Inflammatory macrophage (primary cell): ENCODE results near the gene MPP3.

ENCODE experiments used
- DNase-seq, 2 donors: peaks; one replicate each; pipeline ENCODE4 v3.0.0-alpha.2; 2020 to 2022

MPP3 gene

DNA sequence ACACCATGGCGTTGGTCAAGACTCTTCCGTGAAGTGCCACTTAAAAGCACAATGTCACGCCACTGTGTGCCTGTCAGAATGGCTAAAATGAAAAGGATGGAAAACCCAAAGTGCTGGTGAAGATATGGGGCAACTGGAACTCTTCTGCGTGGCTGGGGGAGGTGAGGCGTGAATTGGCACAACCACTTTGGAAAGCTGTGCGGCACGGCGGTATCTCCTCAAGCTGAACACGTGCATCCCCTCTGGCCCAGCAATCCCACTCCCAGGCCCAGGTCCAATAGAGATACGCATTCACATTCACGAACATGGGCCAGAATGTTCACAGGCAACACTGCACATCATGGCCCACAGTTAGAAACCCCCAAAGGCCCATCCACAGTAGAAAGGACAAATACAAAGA lies 63.1 kb downstream of the MPP3 start:
- DNase-seq, result no peak

DNA sequence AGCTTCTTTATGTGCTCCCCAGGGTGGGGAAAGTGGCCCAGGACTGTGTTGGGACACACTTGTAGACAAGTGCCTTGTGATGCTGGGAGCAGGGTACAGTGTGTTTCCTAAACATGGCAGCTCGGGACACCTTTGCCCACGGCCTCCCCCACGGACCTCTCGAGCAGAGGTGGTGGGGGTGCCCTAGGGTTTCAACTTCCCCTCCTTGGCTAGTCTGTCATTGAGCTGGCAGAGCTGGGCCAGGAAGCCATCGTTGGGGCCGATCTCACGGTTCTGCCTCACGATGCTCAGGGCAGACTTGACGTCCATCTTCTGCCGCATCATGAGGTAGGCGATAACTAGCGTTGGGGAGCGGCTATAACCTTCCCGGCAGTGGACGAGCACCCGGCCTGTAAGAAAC lies 63.5 kb downstream of the MPP3 start:
- peak; percentile 38 to 65 for DNase-seq

DNA sequence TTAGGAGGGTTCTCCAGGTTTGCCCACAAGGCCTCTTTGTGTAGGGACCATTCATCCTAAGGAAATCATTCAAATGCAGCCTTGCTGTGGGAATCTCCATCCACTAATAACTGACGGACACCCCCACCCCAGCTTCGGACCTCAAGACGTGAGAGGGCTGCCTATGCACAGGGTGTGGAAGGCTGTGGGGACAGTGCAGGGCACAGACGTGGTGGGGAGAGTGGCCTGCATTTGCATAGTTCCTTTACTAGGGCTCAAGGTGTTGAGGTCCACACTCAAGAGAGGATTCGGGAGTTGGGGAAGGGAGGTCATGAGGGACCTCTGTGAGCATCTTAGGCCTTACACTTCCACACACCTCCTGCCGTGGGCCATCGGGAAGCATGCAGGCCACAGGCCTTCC lies 64.0 kb downstream of the MPP3 start:
- DNase-seq, result no peak

DNA sequence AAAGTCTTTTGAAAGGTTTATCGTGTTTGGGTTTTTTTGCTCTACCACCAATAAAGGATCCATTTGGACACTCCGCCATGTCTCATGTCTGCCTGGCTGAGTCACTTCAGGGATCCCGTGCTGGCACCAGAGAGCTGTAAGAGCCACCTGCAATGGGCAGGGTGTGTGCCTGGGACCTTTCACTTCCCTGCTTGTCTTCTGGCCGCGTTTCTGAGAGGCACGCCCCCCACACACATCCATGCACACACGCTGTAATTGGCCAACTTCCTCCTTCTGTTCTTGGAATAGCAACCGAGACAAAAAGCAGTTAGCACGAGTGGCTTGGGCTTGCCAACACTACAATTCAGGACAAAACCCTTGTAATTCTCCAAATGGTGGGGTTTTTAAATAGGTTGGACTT lies 64.6 kb downstream of the MPP3 start:
- DNase-seq, result peak; percentile 93 to 94

DNA sequence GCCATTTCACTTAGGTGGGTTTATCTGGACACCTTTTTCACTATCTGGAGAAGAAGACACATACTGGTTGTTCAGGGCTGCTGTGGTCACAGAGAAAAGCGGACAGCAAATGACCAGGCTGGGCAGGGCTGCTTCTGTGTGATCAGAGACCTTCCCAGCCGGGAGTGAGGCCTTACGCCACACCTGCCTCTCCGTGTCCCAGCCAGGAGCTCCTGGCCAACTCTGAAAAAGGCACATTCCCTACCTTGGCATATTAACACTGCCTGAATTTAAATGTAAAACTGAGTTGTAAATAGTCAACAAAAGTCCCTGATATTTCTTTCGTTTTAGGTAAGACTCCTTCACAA lies 65.3 kb downstream of the MPP3 start:
- no peak for DNase-seq

DNA sequence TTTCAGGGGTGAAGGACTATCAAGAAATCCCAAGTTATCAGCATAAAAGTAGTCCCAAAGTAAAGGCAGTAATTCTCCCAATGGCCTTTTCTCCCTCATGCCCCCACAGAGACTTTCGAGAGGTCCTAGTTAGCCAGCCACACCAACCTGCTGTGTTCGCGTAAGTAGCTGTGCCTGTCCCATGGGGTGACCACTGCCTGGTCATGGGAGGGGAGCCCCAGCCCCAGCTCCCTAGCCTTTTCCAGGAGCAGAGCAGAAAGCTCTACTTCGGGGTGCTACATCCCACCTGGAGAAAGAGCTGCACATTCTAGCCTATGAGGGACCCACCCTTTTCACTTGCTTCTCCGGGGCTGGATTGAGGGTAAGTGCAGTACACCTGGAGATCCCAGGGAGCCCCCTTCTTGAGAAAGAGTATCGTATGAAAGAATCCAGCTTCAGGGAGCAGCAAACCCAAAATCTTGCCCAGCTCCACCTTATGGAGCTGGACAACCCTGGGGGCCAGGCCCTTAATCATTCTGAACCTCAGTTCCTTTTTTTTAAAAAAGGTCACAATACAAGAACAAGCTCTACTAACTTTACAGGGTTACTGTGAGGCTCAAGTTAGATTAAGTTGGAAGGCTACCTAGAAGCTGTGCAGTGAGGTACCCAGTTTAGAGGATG lies 65.8 kb downstream of the MPP3 start:
- no peak for DNase-seq

DNA sequence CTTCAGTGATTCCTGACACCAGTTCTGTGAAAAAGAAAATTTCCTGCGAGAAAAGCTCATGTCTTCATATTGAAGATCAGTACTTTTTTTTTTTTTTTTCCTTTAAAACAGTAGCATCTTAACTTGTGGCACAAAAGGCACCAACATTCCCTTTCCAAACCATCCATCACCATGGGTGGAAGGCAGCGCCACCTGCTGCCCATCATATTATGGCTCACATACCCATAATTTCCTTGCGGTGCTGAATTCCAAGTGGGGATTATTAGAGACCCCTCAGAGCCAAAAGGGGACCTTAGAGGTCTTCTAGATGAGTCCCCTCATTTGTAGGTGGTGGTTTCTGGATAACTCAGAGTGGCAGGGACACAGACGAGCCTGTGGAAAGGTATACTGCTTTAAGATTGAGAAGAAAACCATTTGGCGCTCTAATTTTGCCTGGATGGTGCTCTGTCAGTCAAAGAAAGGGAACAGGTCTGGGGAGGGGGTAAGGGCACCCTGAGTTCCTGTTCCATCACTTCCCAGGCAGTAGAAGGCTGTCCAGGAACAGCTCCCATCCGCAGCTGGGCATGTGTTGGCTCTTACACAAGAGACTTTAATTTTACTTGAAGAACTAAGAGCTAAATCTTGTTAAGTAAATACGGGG lies 66.4 kb downstream of the MPP3 start:
- peak; percentile 48 to 53 for DNase-seq

DNA sequence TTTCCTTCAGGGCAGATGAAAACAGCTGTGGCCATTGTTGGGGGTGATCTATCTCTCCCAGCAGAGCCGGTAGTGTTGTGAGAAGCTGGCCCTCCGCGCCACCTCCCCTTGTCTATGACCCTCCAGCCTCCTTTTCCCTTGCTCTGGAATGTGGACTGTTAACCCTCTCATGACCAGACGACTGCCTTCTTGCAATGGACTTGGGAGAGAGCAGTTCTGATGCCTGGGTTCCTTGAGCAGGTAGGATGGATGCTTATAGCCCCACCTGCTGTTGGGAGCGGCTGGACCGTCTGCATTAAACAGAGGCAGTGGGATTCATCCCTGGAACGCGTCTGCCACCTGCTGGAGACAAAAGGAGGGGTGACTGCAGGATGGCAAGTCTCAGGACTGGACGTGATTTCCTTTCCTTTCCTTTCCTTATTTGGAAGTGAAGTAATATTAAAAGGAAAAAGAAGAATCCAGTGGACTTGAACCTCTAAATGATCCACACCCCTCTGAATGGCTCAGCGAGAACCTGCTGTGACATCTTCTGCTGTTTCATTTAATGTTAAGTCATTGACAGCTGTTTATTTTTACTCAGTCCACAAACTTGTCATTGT lies 72.6 kb downstream of the MPP3 start:
- DNase-seq, result peak; percentile 88 to 91

DNA sequence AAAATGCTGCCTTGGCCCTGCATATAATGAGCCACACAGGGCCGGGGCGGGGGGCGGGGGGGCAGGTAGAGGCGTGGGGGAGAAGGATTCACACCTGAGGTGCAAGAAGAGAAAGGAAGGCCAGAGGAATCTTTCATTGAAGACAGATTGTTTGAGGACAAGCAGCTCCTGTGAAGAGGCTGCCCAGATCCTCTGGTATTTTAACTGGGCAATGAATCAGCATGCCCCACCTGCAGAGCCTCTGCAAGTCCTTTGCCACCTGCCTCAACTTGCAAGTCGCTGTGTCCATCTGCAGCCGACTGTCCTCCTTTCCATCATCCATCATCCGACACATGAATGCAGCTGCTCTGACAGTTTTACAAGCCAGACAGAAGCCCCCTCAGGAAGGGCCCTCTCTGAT lies 73.1 kb downstream of the MPP3 start:
- no peak for DNase-seq

DNA sequence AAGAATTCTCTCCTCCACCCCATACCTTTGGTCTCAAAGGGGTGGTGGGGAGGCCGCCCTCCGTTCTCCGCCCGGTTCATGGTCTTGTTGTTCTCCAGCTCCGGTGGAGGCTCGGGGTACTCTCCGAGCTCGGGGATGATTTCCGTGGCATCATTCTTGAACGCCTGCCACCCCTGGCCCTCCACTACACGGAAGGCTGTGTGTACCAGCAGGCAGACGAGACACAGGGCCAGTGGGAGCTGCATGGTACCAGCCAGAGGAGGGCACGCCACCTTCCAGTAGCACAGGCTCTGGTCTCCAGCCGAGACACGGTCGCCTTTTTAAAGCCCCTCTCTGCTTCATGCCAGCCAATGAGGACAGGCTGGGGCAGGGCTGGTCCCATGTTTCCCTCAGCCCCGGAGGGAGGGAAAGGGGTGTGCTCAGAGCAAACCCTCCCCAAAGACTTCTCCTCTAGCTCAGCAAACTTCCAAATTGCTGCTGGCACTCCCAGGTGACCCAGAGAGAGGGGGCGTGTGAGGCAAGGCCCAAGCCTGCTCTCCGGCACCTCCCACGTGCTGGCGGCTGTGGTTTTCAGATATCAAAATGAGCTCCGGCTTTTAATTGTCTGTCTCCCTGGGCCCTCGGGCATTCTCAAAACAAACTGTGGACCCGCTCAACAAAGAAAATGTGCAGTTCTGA lies 74.3 kb downstream of the MPP3 start, which contains the start of gene SOST:
TSS of gene SOST (minus strand) at position 295 of the 678 bp plus-strand sequence. CDS start at position 245, 50 bp downstream.
- DNase-seq, result no peak

DNA sequence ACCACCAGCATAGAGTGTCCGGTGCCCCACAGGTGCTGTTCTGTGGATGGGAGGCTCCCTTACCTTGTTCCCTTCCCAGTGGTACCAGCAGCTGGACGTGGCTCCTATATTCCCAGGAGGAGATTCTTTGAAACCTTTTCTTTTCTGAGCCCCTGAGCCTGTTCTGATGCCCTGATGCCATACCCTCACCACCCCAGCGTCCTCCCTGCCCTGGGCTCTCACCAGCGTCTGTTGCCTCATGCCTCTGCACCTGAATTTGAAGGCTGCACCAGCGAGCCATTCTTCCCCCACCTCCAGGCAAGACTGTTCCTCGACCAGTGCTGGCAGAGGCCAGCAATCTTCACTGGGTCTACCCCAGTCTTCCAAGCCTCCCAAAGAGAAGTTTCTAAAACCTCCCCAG lies 74.9 kb downstream of the MPP3 start:
- no peak for DNase-seq

DNA sequence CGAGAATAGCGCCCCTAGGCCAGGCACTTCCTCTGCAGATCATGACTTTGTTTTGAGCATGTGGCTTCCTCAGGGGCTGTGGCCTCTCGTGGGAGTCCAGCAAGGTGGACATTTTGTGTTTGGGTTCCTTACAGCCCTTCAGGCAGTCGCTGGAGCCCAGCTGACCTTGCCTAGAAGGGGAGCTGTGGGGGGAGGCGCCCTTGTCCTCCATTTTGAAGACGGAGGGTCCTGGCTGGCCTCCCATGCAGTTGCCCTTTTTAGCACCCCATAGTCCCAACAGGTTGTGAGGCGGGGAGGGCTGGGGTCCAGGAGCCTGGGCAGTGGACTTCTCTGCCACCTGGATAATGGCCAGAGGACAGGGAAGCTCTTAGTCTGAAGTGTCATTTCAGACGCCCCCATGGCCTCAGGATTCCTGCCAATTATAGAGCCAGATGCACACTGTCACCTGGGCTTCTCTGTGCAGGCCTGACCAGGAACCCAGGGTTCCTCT lies 75.7 kb downstream of the MPP3 start:
- DNase-seq, result no peak

DNA sequence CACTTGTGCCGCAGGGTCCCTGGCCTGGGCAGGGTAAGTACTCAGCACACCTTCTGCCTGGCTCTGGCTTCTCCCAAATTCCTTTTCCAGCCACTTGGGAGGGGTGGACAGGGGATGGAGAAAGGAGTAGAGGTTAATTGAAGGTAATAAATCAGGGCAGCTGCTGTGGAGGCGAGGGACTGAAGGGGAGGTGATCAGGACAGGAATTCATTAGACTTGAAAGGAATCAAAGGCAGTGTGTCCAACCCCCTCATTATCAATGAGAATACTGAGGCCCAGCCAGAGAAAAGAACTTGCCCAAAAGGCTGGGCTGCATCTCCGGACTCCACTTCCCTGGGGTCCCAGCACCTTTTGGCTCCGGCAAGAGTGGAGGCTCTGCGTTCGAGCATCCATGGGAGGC lies 76.7 kb downstream of the MPP3 start:
- no peak for DNase-seq

DNA sequence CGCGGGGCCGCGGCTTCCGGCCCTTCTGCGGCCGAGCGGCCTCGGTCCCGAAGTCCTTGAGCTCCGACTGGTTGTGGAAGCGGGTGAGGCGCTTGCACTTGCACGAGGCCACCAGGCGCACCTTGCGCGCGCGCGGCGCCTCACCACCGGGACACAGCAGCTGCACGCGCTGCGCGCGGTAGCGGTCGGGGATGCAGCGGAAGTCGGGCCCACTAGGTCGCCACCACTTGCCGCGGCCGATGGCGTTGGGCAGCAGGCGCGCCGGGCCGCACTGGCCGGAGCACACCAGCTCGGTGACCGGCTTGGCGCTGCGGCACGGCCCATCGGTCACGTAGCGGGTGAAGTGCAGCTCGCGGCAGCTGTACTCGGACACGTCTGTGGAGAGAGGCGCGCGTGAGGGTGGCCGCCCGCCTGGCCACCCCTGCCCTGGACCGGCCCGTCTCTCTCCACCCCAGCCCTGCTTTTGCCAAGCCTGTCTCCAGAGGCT lies 77.5 kb downstream of the MPP3 start:
- no peak for DNase-seq

DNA sequence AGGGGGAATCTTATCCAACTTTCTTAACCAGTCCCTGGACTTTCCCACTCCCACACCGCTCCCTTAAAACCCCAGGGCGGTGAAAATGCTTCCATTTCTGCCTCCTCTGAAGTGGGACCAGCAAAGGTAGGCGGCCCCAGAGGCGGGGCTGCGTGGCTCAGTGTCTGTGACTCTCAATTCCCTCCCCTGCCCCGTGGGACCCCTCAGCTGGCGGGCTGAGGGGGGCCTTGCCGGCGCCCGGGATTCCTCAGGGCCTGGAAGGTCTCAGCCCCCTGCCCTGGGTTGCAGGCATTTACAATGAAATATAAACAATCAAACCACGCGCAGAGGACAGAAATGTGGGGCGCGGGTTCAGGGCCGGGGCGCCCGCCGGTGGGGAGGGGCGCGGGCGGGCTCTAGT lies 78.0 kb downstream of the MPP3 start:
- DNase-seq, result no peak

DNA sequence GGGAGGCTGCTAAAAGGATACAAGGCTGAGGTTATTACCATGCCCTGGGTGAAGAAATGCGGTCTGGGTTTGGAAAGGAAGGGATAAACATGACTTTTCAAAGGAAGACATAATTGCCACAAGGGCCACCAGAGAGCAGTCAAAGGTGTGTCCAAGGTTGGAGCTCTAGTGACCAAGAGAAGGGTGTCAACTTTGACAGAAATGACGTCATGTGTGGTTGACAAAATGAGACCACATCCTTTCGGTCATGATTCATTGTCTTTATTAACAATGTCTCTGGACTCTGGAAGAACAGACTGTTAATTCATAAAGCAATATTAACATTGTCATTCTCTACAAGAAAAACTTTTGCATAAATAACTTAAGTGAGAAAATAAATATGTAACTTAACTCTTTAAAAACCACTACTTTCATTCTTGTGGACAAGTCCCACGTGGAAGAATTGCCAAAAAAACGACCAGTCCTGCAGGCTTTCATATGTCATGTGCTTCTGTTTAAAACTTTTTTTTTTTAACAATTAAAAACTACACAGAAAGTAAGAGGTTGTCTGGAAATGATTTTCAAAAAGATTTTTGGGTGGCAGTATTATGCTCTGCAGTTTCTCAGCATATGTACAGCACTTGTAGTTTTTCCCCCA lies 79.3 kb downstream of the MPP3 start:
- DNase-seq, result peak; percentile 11 to 27
